Vagina (tissue), 2 donors: ENCODE data around the gene IGFL3.

Experiments used
- CTCF ChIP-seq, 3 experiments: fragments of 450-650 bp in 2 of 3; fragments of 200-600 bp in 1 of 3; sonication (generic) in 1 of 3; IDR thresholded peaks; one replicate each; pipeline ENCODE4 v1.5.1; 2017 to 2019; ENCODE audit warnings: antibody characterized with exemption in 3 of 3, mild to moderate bottlenecking in 2 of 3, moderate library complexity in 2 of 3
- POLR2A ChIP-seq, 2 donors: fragments of 450-650 bp; IDR thresholded peaks; one replicate each; pipeline ENCODE4 v1.6.1; 2017; ENCODE audit warnings: antibody characterized with exemption in 2 of 2, mild to moderate bottlenecking in 2 of 2, moderate library complexity in 2 of 2

GRCh38 chr19:46101293-46101692, 23.2 kb downstream of the IGFL3 start:
- TF ChIP-seq CTCF (IDR thresholded peaks at IDR 0.05) (no peak), POLR2A (IDR thresholded peaks at IDR 0.05) (no peak)
